GM12878 (cell line): ENCODE measurements around the gene B4GALNT4. TPM values are rescaled to one million over a fixed set of nuclear protein-coding genes. Genes with fewer than 3 reads are reported as not detected.

Experiments
- ATAC-seq: fragments of 200-7000 bp; cut with Tn5 transposase; 3 replicates; pipeline ENCODE4 v1.9.1; 2020; ENCODE audit warnings: mild to moderate bottlenecking, moderate library complexity
- BruUV-seq: library from RNA; stranded (reverse); fragments of 400-500 nt; replicated peaks from 2 replicates; lab custom pipeline; 2021; lab: Mats Ljungman, UMichigan
- CTCF ChIA-PET: fragments of 300-600 bp; sonication (Branson Sonifier 250); formaldehyde crosslinking; extraction: SDS; loops from one replicate; lab custom pipeline; 2021; ENCODE audit warnings: inconsistent platforms; lab: Yijun Ruan, JAX
- POLR2A ChIA-PET: fragments of 350-600 bp; formaldehyde crosslinking; extraction: SDS; loops from one replicate; lab custom pipeline; 2021; ENCODE audit warnings: inconsistent platforms; lab: Charles Lee
- RAD21 ChIA-PET: fragments of 300-600 bp; sonication (Branson Sonifier 250); formaldehyde crosslinking; loops from one replicate; lab custom pipeline; 2023; ENCODE audit warnings: antibody characterized with exemption; ENCODE audit not compliant: unreplicated experiment; lab: Charles Lee
- SMC1A ChIA-PET: fragments of 300-600 bp; sonication (Branson Sonifier 250); formaldehyde crosslinking; loops from one replicate; lab custom pipeline; 2023; ENCODE audit not compliant: unreplicated experiment, uncharacterized antibody; lab: Charles Lee
- DNase-seq: peaks from one replicate; pipeline ENCODE4 v3.0.0-alpha.2; 2011; ENCODE audit warnings: low read depth, low spot score
- FAIRE-seq: peaks from 3 replicates; lab custom pipeline; 2011; peaks lifted over from hg19 to GRCh38; lab: Jason Lieb, UNC
- H2AFZ ChIP-seq: 2 replicates; pipeline ENCODE4 v1.6.0; 2011; ENCODE audit warnings: low read depth, low read length, control low read depth; ENCODE audit not compliant: control insufficient read depth
- H3K27ac ChIP-seq: 2 replicates; pipeline ENCODE4 v1.5.1; 2011; ENCODE audit warnings: control low read depth; ENCODE audit not compliant: control insufficient read depth, insufficient read depth
- H3K27me3 ChIP-seq, 2 experiments: replicated peaks in 1 of 2; 2 replicates each; pipeline versions ENCODE4 v1.6.0 to v1.6.1; 2011; ENCODE audit warnings: low read length in 1 of 2; ENCODE audit not compliant: control insufficient read depth in 2 of 2, insufficient read depth in 2 of 2
- H3K36me3 ChIP-seq, 2 experiments: 2 replicates each; pipeline ENCODE4 v1.5.1; 2011; ENCODE audit warnings: low read length in 1 of 2; ENCODE audit not compliant: control insufficient read depth in 2 of 2, insufficient read depth in 2 of 2
- H3K4me1 ChIP-seq: 2 replicates; pipeline ENCODE4 v1.6.1; 2011; ENCODE audit warnings: mild to moderate bottlenecking, low read length, moderate library complexity, mixed read lengths; ENCODE audit not compliant: control insufficient read depth, insufficient read depth
- H3K4me2 ChIP-seq: 2 replicates; pipeline ENCODE4 v1.6.0; 2011; ENCODE audit warnings: control low read depth; ENCODE audit not compliant: control insufficient read depth, insufficient read depth
- H3K4me3 ChIP-seq: fragments of 200-600 bp; sonication (generic); 2 replicates; pipeline ENCODE4 v1.5.1; 2016
- H3K79me2 ChIP-seq: 2 replicates; pipeline ENCODE4 v1.6.0; 2011; ENCODE audit warnings: low read length; ENCODE audit not compliant: control insufficient read depth, insufficient read depth
- H3K9ac ChIP-seq: 2 replicates; pipeline ENCODE4 v1.8.0; 2011; ENCODE audit warnings: low read length, control low read depth, mixed read lengths; ENCODE audit not compliant: control insufficient read depth, insufficient read depth
- H3K9me3 ChIP-seq: replicated peaks from 3 replicates; pipeline ENCODE4 v1.5.1; 2011; ENCODE audit warnings: mild to moderate bottlenecking, low read length; ENCODE audit not compliant: control insufficient read depth, insufficient read depth
- H4K20me1 ChIP-seq: 2 replicates; pipeline ENCODE4 v1.6.0; 2011; ENCODE audit not compliant: control insufficient read depth, insufficient read depth
- BRCA1 ChIP-seq: IDR thresholded peaks from 2 replicates; pipeline ENCODE4 v1.6.1; 2011; ENCODE audit warnings: low read depth, low read length, improper control_type of control experiment
- CBFB ChIP-seq: IDR thresholded peaks from 2 replicates; pipeline ENCODE4 v1.6.1; 2016; ENCODE audit warnings: antibody characterized with exemption, low read depth
- CEBPZ ChIP-seq: fragments of 150-350 bp; IDR thresholded peaks from 2 replicates; pipeline ENCODE4 v1.6.1; 2016; ENCODE audit warnings: low read depth, low read length
- HDAC6 ChIP-seq: fragments of 200-600 bp; sonication (generic); IDR thresholded peaks from one replicate; pipeline ENCODE4 v1.8.0; 2017; ENCODE audit warnings: antibody characterized with exemption; ENCODE audit not compliant: unreplicated experiment
- MAX ChIP-seq: IDR thresholded peaks from 2 replicates; pipeline ENCODE4 v1.6.1; 2012; ENCODE audit warnings: low read depth, low read length, improper control_type of control experiment
- NFXL1 ChIP-seq: fragments of 450-650 bp; IDR thresholded peaks from 2 replicates; pipeline ENCODE4 v1.6.1; 2017; ENCODE audit warnings: antibody characterized with exemption, mild to moderate bottlenecking, borderline replicate concordance
- NFYB ChIP-seq: IDR thresholded peaks from 2 replicates; pipeline ENCODE4 v1.6.1; 2011; ENCODE audit warnings: low read depth, mild to moderate bottlenecking, low read length, improper control_type of control experiment, moderate library complexity; ENCODE audit not compliant: insufficient read depth
- NKRF ChIP-seq: fragments of 450-650 bp; conservative IDR thresholded peaks from 2 replicates; pipeline ENCODE4 v1.6.1; 2017; ENCODE audit warnings: mild to moderate bottlenecking, moderate library complexity
- SMARCA5 ChIP-seq: fragments of 450-650 bp; IDR thresholded peaks from 2 replicates; pipeline ENCODE4 v1.6.1; 2017; ENCODE audit warnings: mild to moderate bottlenecking
- TCF7 ChIP-seq: IDR thresholded peaks from 2 replicates; pipeline ENCODE4 v1.6.1; 2014; ENCODE audit warnings: antibody characterized with exemption, borderline replicate concordance
- ZNF207 ChIP-seq: fragments of 450-650 bp; IDR thresholded peaks from 2 replicates; pipeline ENCODE4 v1.6.1; 2014; ENCODE audit warnings: antibody characterized with exemption, mild to moderate bottlenecking, borderline replicate concordance
- ZSCAN29 ChIP-seq: fragments of 450-650 bp; IDR thresholded peaks from 2 replicates; pipeline ENCODE4 v1.6.1; 2017; ENCODE audit warnings: mild to moderate bottlenecking, moderate library complexity
- whole genome bisulfite sequencing: methylation state at CpG from one replicate; pipeline ENCODE4 v1.1.6; 2016; ENCODE audit warnings: low lambda C conversion rate; ENCODE audit not compliant: insufficient replicate concordance, insufficient coverage; ENCODE audit errors: missing lambda C conversion rate; 5-methylcytosine and 5-hydroxymethylcytosine counted together
- in situ Hi-C: fragments of 300-500 bp; cut with MboI; formaldehyde crosslinking; loops from 9 replicates; pipeline ENCODE4 v1.14.3; 2018; ENCODE audit warnings: mixed read lengths
- intact Hi-C: fragments of 100-400 bp; cut with micrococcal nuclease; formaldehyde crosslinking; loops from one replicate; pipeline ENCODE4 v1.14.2; 2022; ENCODE audit not compliant: unreplicated experiment
- polyA plus RNA-seq, 11 experiments: library from polyadenylated mRNA; depleted of rRNA in 4 of 11; unstranded in 6 of 11; stranded (reverse) in 5 of 11; fragments of >200 nt; fragmentation: Nextera tagmentation in 4 of 11; fragmentation: Illumina TruSeq in 1 of 11; extraction: Ambion mirVana in 4 of 11; extraction: Trizol in 1 of 11; gene quantifications; 1 replicate in 1 of 11; 2 replicates in 10 of 11; pipeline versions ENCODE4 v1.2.1 to v1.2.3, GENCODE V29; 2011 to 2016; ENCODE audit warnings: inconsistent platforms in 2 of 11, missing spikeins in 2 of 11, low read depth in 1 of 11
- total RNA-seq, 4 experiments: library from RNA; depleted of rRNA in 3 of 4; stranded (reverse); fragments of >200 nt in 3 of 4; fragmentation: Illumina TruSeq in 1 of 4; extraction: Trizol in 1 of 4; gene quantifications; 2 replicates each; pipeline versions ENCODE4 v1.2.1 to v1.2.3, GENCODE V29; 2013 to 2021
- TF ChIP-seq, protein P1 (sequence below): IDR thresholded peaks from 2 replicates; pipeline ENCODE4 v1.6.1; 2012; ENCODE audit warnings: improper control_type of control experiment, low read depth, low read length; ENCODE audit not compliant: insufficient replicate concordance

Gene B4GALNT4
- total and polyA plus RNA-seq, 10 of the 15 experiments (the other 5 are each of a cell fraction or from before 2014, with no cell fraction given) = 0.04 to 0.82 (median 0.40) TPM; not detected in 6

DNA sequence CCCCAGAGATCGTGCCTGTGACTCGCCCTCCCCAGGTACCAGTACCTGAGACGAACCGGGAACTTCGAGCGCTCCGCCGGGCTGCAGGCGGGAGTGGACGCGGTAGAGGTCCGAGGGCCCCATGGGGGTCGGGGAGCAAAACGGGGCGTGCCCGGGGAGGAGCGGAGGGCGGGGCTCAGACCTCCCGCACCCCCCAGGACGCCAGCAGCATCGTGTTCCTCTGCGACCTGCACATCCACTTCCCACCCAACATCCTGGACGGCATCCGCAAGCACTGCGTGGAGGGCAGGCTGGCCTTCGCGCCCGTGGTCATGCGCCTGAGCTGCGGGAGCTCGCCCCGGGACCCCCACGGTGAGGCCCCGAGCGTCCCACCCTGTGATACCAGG is 10.8 kb downstream of the B4GALNT4 start:
- DNase-seq = no peak
- ChIA-PET CTCF (no interaction called here), SMC1A (no interaction called here), RAD21 (no interaction called here), POLR2A (no interaction called here)
- Histone ChIP-seq H2AFZ (no peak overlapping the region), H3K4me1 (no peaks in the 10 kb centered on the region), H3K9me3 (no peaks in the 10 kb centered on the region), H3K27me3 (no peaks in the 10 kb centered on the region), H3K79me2 (no peaks in the 10 kb centered on the region), H4K20me1 (no peaks in the 10 kb centered on the region), H3K36me3 (no peaks in the 10 kb centered on the region), H3K4me3 (no peak overlapping the region), H3K27ac (no peak overlapping the region), H3K4me2 (no peak overlapping the region), H3K9ac (no peak overlapping the region)
- in situ Hi-C loops = no loop called here
- no peak for ATAC-seq
- BruUV-seq = no TSS peak
- no peak for FAIRE-seq
- intact Hi-C loops = no loop called here
- 90% methylated on average over 29 of the region's 35 CpGs for WGBS
- TF ChIP-seq HDAC6 = no peak
- no peak for TF ChIP-seq CEBPZ
- TF ChIP-seq NFYB = no peak
- TF ChIP-seq NFXL1 = no peak
- TF ChIP-seq BRCA1 = no peak
- TF ChIP-seq NKRF = no peak
- no peak for TF ChIP-seq ZNF207
- TF ChIP-seq, protein P1, sequence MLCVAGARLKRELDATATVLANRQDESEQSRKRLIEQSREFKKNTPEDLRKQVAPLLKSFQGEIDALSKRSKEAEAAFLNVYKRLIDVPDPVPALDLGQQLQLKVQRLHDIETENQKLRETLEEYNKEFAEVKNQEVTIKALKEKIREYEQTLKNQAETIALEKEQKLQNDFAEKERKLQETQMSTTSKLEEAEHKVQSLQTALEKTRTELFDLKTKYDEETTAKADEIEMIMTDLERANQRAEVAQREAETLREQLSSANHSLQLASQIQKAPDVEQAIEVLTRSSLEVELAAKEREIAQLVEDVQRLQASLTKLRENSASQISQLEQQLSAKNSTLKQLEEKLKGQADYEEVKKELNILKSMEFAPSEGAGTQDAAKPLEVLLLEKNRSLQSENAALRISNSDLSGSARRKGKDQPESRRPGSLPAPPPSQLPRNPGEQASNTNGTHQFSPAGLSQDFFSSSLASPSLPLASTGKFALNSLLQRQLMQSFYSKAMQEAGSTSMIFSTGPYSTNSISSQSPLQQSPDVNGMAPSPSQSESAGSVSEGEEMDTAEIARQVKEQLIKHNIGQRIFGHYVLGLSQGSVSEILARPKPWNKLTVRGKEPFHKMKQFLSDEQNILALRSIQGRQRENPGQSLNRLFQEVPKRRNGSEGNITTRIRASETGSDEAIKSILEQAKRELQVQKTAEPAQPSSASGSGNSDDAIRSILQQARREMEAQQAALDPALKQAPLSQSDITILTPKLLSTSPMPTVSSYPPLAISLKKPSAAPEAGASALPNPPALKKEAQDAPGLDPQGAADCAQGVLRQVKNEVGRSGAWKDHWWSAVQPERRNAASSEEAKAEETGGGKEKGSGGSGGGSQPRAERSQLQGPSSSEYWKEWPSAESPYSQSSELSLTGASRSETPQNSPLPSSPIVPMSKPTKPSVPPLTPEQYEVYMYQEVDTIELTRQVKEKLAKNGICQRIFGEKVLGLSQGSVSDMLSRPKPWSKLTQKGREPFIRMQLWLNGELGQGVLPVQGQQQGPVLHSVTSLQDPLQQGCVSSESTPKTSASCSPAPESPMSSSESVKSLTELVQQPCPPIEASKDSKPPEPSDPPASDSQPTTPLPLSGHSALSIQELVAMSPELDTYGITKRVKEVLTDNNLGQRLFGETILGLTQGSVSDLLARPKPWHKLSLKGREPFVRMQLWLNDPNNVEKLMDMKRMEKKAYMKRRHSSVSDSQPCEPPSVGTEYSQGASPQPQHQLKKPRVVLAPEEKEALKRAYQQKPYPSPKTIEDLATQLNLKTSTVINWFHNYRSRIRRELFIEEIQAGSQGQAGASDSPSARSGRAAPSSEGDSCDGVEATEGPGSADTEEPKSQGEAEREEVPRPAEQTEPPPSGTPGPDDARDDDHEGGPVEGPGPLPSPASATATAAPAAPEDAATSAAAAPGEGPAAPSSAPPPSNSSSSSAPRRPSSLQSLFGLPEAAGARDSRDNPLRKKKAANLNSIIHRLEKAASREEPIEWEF = no peak
- TF ChIP-seq TCF7 = no peak
- TF ChIP-seq CBFB = no peak
- TF ChIP-seq ZSCAN29 = no peak
- TF ChIP-seq SMARCA5 = no peak
- no peak for TF ChIP-seq MAX
